ENCODE data around the gene PACSIN3.

PACSIN3 gene

GRCh38 chr11:47152953-47153950 lies 33.0 kb downstream of the PACSIN3 start:
- DNase-seq (ENCODE audit: low spot score): peak; percentile 89

GRCh38 chr11:47152126-47152952 lies 33.9 kb downstream of the PACSIN3 start:
- DNase-seq (ENCODE audit: low spot score): no peak

GRCh38 chr11:47149782-47150181 lies 36.5 kb downstream of the PACSIN3 start:
- no peak for DNase-seq (ENCODE audit: low spot score)

GRCh38 chr11:47148903-47149531 lies 37.2 kb downstream of the PACSIN3 start:
- DNase-seq (ENCODE audit: low spot score): peak; percentile 54

GRCh38 chr11:47148270-47148669 lies 38.0 kb downstream of the PACSIN3 start:
- DNase-seq (ENCODE audit: low spot score): no peak

- no peak for DNase-seq (ENCODE audit: low spot score)
Measured at GRCh38 chr11:47147681-47148080, 38.6 kb downstream of the PACSIN3 start.

GRCh38 chr11:47147250-47147649 lies 39.0 kb downstream of the PACSIN3 start:
- DNase-seq (ENCODE audit: low spot score): no peak

GRCh38 chr11:47144541-47144940 lies 41.7 kb downstream of the PACSIN3 start:
- DNase-seq (ENCODE audit: low spot score): no peak

GRCh38 chr11:47143322-47143721 lies 42.9 kb downstream of the PACSIN3 start:
- DNase-seq (ENCODE audit: low spot score): no peak

GRCh38 chr11:47139878-47140277 lies 46.4 kb downstream of the PACSIN3 start:
- no peak for DNase-seq (ENCODE audit: low spot score)

GRCh38 chr11:47137476-47137875 lies 48.8 kb downstream of the PACSIN3 start:
- DNase-seq (ENCODE audit: low spot score): no peak

GRCh38 chr11:47136921-47137320 lies 49.3 kb downstream of the PACSIN3 start:
- DNase-seq (ENCODE audit: low spot score): no peak

- no peak for DNase-seq (ENCODE audit: low spot score)
Measured at GRCh38 chr11:47136327-47136726, 49.9 kb downstream of the PACSIN3 start.

- no peak for DNase-seq (ENCODE audit: low spot score)
Measured at GRCh38 chr11:47132981-47133380, 53.3 kb downstream of the PACSIN3 start.

- DNase-seq (ENCODE audit: low spot score): no peak
Measured at GRCh38 chr11:47132490-47132889, 53.7 kb downstream of the PACSIN3 start.

- DNase-seq (ENCODE audit: low spot score): no peak
Measured at GRCh38 chr11:47131136-47131535, 55.1 kb downstream of the PACSIN3 start.

GRCh38 chr11:47130543-47130942 lies 55.7 kb downstream of the PACSIN3 start:
- DNase-seq (ENCODE audit: low spot score): no peak

Data from Ammon's horn (tissue), 1 donor.